ENCODE data around the gene APOBEC4. TPM values are rescaled to one million over a fixed set of nuclear protein-coding genes. Genes with fewer than 3 reads are reported as not detected.

The APOBEC4 gene
- polyA plus RNA-seq, 1 experiment = not detected

DNA sequence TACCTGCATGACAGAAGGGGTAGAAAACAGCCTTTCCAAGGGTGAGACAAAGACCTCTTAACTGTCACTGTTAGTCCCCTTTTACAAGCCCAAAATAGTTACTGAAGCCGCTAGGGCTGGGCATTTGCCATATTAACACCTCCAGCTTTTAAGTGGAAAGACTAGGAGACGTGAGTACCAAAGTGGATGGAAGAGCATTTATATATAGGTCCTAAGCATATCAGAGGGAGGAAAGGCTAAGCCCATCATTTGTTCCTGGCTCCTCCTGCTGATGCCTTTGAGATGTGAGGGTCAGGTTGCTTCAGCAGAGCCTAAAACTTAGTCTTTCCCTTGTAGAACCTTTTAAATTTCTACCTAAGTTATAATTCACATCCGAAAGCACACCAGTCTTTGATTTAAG lies 25.7 kb upstream of the APOBEC4 start:
- ChIA-PET CTCF (no interaction called here), POLR2A (no interaction called here)
- TF ChIP-seq CTCF (IDR thresholded peaks at IDR 0.05; ENCODE audit: insufficient read depth, low read depth, low read length) = no peak
- H3K4me3 ChIP-seq (ENCODE audit: low read depth, low read length) = no peak overlapping the region
- DNase-seq (ENCODE audit: low read depth) = no peak
- no peaks in the 10 kb centered on the region for H3K36me3 ChIP-seq (ENCODE audit: control insufficient read depth, insufficient read depth, low read length)
- no peaks in the 10 kb centered on the region for H3K27me3 ChIP-seq (ENCODE audit: control insufficient read depth, insufficient read depth, low read length)

GRCh38 chr1:183676586-183677189 lies 23.6 kb upstream of the APOBEC4 start:
- TF ChIP-seq CTCF (IDR thresholded peaks at IDR 0.05; ENCODE audit: insufficient read depth, low read depth, low read length) = no peak
- Histone ChIP-seq H3K4me3 (ENCODE audit: low read depth, low read length) (no peak overlapping the region), H3K36me3 (ENCODE audit: control insufficient read depth, insufficient read depth, low read length) (no peaks in the 10 kb centered on the region), H3K27me3 (ENCODE audit: control insufficient read depth, insufficient read depth, low read length) (no peaks in the 10 kb centered on the region)
- no peak for DNase-seq (ENCODE audit: low read depth)
- CTCF ChIA-PET = interaction anchor here (0.8 to 2.6 kb wide), 5 partner anchors 8 to 239 kb away, joined by 3 to 15 read pairs (median 5); no protein-coding TSS in a partner anchor
- POLR2A ChIA-PET = interaction anchor here (0.6 kb wide), 1 partner anchor 9 kb away, joined by 5 read pairs; no protein-coding TSS in a partner anchor

DNA sequence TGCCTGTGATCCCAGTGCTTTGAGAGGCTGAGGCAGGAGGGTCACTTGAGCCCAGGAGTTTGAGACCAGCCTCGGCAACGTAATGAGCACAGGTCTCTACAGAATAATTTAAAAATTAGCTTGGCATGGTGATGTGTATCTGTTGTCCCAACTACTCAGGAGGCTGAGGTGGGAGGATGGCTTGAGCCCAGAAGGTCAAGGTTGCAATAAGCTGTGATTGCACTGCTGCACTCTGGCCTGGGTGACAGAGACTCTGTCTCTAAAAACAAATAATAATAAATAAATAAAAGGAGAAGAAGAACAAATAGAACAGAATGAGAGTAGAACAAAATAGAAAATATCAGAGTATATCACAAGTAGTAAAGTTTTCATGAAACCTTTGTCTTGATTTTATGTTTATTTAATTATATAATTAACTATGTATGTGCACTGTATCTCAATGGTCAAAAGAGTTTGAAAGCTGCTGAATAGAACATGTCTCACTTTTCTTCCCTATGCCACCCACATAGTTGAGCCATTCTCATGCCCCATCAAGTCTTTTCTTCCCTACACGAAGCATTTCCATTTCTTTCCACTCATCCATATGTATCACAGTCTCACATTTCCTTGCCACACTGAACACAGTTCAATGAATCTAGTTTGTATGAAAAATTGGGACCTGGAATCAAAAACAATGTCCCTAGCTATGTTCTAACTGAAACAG lies 22.9 kb upstream of the APOBEC4 start:
- no peaks in the 10 kb centered on the region for H3K27me3 ChIP-seq (ENCODE audit: control insufficient read depth, insufficient read depth, low read length)
- CTCF ChIA-PET = interaction anchor here (1.7 to 2.6 kb wide), 3 partner anchors 9 to 36 kb away, joined by 5 to 15 read pairs (median 6); no protein-coding TSS in a partner anchor

GRCh38 chr1:183675381-183675780 lies 22.3 kb upstream of the APOBEC4 start:
- TF ChIP-seq CTCF (IDR thresholded peaks at IDR 0.05; ENCODE audit: insufficient read depth, low read depth, low read length) = no peak
- no peak overlapping the region for H3K4me3 ChIP-seq (ENCODE audit: low read depth, low read length)
- no peaks in the 10 kb centered on the region for H3K27me3 ChIP-seq (ENCODE audit: control insufficient read depth, insufficient read depth, low read length)
- ChIA-PET POLR2A (no interaction called here), CTCF (interaction anchor here (1.7 to 2.6 kb wide), 3 partner anchors 10 to 36 kb away, joined by 5 to 15 read pairs (median 6); no protein-coding TSS in a partner anchor)
- H3K36me3 ChIP-seq (ENCODE audit: control insufficient read depth, insufficient read depth, low read length) = no peaks in the 10 kb centered on the region
- no peak for DNase-seq (ENCODE audit: low read depth)

More for the DNA sequence above, 22.9 kb upstream of the APOBEC4 start:
- Histone ChIP-seq H3K4me3 (ENCODE audit: low read depth, low read length) (no peak overlapping the region), H3K36me3 (ENCODE audit: control insufficient read depth, insufficient read depth, low read length) (no peaks in the 10 kb centered on the region)
- no peak for DNase-seq (ENCODE audit: low read depth)
- POLR2A ChIA-PET = interaction anchor here (0.6 kb wide), 1 partner anchor 9 kb away, joined by 5 read pairs; no protein-coding TSS in a partner anchor
- TF ChIP-seq CTCF (IDR thresholded peaks at IDR 0.05; ENCODE audit: insufficient read depth, low read depth, low read length) = no peak

DNA sequence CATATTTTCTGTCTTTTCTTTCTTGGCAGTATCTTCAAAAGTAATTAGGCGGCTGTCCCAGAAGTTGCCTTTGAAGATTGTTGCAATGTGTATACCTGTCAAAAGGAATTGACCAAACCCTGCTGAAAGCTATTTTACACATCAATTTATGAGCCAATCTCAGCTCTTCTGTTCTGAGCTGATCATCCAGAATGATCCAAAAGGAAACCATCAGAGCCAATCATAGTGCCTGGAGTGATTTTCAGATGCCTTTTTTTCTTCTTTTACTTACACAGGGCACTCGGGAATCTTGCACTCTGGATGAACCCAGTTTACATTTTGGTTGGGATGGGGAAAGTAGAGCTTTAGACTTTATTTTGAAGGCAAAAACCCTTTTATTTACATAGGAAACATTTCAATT lies 21.8 kb upstream of the APOBEC4 start:
- H3K27me3 ChIP-seq (ENCODE audit: control insufficient read depth, insufficient read depth, low read length) = no peaks in the 10 kb centered on the region
- CTCF ChIA-PET = interaction anchor here (1.7 to 2.6 kb wide), 4 partner anchors 10 to 37 kb away, joined by 5 to 15 read pairs (median 8); no protein-coding TSS in a partner anchor
- H3K36me3 ChIP-seq (ENCODE audit: control insufficient read depth, insufficient read depth, low read length) = no peaks in the 10 kb centered on the region
- DNase-seq (ENCODE audit: low read depth) = no peak
- no peak for TF ChIP-seq CTCF (IDR thresholded peaks at IDR 0.05; ENCODE audit: insufficient read depth, low read depth, low read length)
- no peak overlapping the region for H3K4me3 ChIP-seq (ENCODE audit: low read depth, low read length)
- POLR2A ChIA-PET = no interaction called here
